ENCODE measurements around the gene IYD.

Gene IYD, protein sequence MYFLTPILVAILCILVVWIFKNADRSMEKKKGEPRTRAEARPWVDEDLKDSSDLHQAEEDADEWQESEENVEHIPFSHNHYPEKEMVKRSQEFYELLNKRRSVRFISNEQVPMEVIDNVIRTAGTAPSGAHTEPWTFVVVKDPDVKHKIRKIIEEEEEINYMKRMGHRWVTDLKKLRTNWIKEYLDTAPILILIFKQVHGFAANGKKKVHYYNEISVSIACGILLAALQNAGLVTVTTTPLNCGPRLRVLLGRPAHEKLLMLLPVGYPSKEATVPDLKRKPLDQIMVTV

DNA sequence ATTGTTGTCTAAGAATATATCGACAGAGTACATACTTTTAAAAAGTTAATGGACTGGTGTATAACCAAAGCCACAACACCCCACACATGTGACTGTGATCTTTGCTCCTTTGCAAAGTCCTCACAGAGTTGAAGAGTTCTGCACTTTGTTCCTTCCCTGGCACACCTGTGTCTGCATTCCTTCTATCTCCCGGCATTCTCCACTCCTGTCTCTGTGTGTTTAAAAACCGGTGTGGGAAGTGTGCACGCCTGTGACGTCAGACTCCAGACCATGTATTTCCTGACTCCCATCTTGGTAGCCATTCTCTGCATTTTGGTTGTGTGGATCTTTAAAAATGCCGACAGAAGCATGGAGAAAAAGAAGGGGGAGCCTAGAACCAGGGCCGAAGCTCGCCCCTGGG, at the start of gene IYD:
Gene IYD (plus strand): TSS at position 251 of the 400 bp plus-strand sequence. CDS start 20 bp downstream, at position 271.
- no peak for DNase-seq (ENCODE audit: low spot score)

DNA sequence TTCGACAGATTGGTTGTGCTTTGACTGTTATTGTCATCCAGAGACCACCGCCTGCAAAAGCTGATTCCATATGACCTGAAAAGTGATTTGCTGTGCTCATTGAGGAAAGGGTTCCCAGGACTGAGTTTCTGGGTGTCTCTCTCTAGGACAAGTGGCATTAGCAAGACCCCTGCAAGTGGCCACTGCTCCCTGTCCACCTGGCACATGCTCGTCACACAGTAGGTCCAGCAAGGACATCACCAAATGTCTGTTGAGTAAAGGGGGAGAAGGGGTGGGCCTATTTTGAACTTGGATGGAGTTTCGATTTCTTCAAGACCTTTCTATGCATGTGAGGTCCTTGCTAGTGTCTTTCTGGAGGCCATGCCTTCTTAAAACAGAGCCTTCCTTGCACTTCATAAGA, 48.9 kb upstream of the IYD start:
- DNase-seq (ENCODE audit: low spot score), result no peak

DNA sequence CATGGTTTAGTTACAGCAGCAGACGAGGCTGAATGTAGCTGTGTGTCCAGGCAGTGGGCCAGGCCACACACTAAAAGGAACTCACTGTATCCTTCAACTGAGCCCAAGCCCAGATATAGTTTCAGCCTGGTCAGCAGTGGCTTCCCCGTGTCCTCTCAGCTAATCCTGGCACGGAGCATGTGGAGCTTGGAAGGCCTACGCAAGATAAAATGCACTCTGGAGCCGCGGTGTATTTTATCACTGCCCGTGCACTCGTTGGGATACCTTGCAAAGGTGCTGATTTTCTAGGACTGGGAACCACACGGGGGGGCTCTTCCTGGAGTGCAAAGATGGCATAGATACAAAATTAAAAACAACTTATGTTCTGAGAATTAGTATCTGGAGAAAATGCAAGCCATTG, 48.4 kb upstream of the IYD start:
- peak; percentile 46 for DNase-seq (ENCODE audit: low spot score)

DNA sequence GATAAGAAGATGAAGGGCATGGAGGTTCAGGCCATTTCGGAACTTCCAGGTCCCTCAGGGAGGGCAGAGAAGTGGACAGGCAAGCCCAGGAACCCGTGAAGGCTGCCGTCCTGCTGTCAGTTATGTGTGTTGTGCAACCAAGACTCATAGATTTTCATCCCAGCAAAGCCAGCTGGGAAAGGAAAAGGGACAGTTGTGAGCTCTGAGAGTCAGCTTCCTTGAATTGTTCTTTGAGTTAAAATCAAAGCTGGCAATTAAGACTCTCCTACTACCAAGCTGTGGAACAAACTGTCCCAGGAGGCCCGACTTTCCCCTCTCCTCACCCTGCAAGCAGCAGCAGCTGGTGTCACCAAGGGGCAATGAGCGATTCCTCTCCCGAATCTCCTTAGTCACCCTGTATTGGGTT, 46.3 kb upstream of the IYD start:
- no peak for DNase-seq (ENCODE audit: low spot score)

DNA sequence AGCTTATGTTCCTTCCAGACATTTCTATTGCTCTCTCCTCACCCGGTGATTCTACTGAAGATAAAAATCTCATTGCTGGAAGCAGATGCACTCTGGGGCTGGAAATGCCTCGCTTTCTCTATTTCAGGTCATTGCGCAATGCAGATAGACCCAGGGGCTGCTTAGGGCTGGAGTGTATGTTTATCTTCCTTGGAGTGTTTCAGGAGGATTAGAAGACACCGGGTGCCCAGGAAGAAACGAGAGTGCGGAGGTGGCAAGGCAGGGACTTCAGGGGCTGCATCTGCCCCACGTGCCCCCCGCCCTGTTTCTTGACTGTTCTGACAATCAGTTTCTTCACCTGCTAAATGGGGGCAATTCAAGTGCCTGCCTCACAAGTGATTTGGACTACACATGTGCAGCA, 45.6 kb upstream of the IYD start:
- DNase-seq (ENCODE audit: low spot score), result no peak

DNA sequence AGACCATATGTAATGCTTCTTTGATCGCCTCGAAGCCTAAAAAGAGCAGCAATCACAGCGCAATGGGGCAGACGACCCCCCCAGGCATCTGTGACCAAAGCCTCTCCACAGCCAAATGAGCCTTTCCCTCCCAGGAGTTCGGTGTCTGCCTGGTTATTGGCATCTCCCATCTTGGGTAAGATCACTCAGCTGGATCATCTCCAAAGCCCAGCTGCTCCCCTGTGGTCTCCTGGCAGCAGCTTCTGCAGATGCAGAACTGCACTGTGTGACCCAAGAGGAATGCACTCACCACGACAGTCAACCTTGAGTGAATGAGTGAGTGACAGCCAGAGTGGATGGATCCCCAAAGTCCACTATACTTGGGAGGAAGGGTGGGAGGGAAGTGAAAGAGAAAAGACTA, 44.8 kb upstream of the IYD start:
- DNase-seq (ENCODE audit: low spot score), result no peak

DNA sequence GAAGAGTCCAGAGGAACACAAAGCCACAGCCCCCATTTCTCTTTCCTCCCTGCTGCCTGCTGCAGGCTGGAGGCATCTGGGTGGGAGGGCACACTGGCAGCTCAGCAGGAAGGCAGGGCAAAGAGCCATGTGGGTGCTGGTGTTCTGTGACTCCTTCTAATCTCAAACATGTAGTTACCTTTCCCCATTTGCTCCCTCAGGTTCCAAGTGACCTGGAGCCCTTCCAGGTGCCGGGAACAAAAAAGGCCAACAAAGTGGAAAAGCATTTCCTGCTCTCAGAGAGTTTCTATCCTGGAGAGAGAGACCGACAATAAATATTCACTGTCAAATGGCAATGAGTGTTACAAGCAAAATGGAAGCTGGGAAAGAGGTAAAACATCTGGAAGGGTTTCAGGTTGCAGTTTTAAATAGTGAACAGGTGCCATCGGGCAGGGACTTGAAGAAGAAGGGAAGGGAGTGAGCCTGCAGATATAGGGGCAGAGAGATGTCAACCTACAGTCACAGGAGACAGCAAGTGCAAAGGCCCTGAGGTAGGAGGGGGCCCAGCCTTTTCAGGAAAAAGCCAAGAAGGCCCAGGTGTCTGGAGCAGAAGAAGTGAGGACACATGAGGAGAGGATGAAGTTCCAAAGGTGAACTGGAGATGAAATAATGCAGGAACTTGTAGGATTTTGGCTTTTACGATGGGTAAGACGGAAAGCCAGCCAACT, 43.6 kb upstream of the IYD start:
- no peak for DNase-seq (ENCODE audit: low spot score)

DNA sequence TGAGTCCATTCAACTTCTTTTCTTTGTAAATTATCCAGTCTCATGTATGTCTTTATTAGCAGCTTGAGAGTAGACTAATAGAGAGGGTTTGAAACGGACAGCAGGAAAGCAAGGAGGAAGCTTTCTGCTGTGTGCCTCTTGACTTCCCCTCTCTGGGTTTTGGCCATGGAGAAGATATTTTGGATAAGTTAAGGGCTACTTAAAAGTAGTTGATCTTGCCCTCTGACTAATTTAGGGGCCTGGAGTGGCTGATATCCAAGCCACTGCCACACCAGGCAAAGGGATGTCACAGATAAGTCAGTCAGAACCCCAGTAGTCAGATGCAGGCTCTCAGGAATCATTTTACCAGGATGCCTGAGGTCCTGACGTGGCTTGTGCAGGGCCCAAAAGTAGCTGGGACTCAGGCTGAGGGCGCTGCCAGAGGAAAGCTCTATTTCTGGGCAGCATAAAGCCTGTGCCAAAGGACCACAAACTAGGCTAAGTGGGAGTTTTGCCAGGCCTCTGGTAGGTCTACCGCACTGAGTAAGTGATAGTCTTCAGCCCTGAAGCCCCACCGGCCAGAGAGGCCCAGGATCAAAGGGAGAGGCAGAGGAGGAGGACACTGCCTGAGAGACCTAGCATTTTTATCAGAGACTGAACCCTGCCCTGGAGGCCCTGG, 41.6 kb upstream of the IYD start:
- DNase-seq (ENCODE audit: low spot score), result no peak

DNA sequence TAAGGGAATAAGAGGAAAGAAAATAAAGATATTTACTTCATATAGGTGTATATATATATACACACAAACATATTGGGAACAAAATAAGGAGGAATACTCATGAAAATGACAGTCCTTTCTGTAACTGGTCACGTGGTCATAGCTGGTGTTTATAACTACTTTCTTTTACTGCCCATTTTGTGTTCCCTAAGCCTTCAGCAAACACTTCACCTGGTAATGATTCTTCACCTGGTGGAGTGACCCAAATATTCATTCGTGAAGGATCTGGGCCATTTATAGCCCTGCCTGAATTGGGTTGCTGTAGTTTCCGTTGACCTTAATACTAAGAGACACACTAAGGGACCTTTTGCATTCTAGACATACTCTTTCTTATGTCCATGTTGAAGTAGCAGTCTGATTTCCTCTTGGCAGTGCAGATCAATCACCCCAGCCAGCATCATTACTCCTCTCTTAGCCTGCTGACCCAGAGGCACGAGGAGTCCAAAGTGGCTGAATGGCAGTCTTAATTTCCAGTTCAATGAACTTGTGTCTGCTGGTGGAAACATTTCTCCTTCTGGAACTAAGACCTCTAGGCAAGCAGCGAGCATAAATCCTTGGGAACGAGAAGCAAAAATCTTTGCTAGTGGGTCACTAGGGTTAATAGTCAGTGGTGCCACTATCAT, 39.9 kb upstream of the IYD start:
- DNase-seq (ENCODE audit: low spot score), result no peak

DNA sequence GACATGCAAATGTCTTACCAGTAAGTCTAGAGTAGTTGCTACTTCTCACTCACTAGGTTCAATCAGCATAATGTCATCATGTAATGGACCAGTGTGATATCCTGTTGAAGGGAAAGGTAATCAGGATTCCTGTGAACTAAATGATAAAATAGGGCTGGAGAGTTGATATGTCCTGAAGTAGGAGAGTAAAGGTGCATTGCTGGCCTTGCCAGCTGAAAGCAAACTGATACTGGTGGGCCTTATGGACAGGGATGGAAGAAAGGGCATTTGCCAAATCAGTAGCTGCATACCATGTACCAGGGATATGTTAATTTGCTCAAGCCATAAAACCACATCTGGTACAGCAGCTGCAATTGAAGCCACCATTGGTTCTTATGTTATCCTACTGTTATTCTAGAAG, 37.5 kb upstream of the IYD start:
- no peak for DNase-seq (ENCODE audit: low spot score)

DNA sequence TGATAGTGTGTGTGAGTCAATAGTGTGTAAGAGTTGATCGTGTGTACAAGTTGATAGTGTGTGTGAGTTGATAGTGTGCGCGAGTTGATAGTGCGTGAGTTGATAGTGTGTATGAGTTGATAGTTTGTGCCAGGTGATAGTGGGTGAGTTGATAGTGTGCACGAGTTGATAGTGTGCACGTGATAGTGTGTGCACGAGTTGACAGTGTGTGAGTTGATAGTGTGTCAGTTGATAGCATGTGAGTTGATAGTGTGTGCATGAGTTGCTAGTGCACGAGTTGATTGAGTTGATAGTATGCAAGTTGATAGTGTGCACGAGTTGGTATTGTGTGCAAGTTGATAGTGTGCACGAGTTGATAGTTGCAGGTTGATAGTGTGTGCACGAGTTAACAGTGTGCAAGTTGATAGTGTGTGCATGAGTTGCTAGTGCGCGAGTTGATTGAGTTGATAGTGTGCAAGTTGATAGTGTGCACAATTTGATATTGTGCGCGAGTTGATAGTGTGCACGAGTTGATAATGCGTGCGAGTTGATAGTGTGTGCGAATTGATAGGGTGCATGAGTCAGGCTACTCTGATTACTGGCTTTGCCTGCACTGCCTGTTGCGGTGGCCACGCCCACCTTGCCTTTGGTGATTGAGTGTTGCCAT, 35.8 kb upstream of the IYD start:
- no peak for DNase-seq (ENCODE audit: low spot score)

DNA sequence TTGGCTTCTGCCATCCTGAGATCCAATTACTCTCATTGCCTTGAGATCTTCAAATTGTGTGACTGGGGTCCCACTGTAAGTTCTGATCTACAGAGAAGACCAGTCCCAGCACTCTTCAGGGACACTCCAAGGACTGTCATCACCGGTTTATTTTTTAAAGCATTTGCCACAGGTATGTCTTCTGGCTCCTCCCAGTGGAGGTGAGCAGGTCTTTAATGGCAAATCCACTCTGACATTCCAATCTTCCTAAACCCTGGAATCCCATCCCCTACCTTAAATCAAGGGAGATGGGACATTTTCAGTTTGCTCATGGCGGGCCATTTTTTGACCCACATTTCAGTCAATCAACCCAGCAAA, 35.2 kb upstream of the IYD start:
- DNase-seq (ENCODE audit: low spot score), result no peak

DNA sequence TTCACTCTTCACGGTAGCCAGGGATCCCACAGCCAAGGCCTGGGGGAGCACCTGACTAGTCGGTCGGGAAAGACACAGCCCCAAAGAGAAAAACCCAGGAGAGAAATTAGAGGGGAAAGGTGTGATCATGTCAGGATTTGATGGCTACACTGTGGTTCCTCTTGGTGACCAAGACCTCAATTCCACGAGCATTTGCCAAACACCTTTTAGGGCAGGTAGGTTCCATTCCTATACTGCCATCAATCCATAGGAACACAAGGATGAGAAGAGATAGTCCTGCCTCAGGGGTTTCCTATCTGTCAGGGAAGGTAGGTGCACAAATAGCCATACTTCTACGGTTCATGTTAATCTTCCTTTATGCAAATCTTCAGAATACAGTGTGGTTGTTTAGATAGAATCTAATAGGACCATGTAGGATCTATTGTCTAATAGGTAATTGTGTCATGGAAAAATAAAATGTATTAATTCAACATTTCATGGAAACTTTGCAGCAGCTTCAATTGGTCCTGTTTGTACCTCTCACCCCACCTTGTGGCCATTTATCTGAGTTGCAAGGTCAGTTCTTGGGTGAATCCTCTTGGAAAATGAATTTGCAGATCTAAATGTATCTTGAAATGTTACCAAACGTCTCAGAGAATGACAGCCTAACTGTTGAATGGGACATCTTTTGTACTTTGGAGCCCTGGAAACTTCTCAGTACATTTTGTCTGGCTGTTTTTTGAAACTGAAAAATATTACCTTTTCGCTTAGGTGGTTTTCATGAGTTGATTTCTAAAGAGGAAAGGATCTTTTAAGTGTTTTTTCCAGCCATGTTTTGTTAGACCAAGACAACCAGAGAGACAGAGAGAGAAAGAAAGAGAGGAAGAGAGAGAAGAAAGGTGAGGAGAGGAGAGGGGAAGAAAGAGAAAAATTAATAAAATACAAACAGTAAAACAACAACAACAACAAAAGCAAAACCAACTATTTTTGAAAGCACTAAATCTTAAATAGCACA, 33.7 kb upstream of the IYD start:
- DNase-seq (ENCODE audit: low spot score), result peak; percentile 46

DNA sequence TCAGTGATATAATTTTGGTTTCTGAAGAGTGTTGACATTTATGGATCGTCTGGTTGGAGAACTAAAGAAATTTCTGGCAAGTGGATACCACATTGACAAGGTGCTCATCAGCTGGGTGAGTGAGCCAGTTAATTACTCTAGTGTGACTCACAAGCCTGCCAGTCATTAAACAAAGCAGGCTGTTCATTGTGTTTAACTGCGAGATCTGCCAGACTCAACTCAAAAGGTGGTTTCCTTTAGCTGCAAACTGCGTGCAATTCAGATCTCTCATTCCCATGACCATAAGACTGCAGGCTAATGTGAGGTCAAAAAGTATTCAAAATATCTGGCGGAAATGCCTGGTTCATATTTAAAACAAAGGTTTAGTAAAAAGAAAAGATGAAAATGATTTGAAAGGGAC, 32.5 kb upstream of the IYD start:
- no peak for DNase-seq (ENCODE audit: low spot score)

DNA sequence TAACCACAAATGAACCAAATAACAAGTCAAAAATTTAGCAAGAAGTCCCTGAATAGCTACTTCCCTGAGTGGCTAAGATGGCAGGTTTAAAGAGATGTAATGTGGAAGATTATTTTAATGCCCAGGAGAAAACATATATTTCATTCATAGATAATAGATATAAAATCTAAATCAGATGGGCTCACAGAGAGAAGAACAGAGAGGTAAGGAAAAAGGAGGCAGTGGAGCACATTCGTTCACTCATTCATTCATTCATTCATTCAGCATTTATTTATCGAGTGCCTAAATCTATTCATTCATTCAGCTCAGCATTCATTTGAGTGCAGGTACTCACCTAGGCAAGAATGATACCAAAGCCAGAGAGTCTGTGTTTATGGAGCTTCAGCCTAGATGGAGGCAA, 32.1 kb upstream of the IYD start:
- no peak for DNase-seq (ENCODE audit: low spot score)

DNA sequence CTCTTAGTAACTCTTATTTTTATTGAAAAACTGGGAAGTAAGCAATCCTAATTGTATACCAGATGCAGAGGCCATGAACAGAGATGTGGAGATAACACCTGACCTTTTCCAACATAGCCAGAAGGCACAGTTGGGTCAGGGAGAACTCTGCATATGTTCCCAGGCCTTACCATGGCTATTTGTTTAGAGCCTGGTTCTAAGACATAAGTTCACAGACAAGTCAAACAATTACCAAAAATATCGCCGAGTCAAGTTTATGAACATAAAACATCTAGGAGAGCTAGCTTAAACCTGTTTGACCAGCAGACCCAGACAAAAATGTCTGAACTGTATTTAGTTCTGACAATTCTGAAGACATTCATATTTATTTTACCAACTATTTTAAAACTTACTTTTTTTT, 26.7 kb upstream of the IYD start:
- no peak for DNase-seq (ENCODE audit: low spot score)

DNA sequence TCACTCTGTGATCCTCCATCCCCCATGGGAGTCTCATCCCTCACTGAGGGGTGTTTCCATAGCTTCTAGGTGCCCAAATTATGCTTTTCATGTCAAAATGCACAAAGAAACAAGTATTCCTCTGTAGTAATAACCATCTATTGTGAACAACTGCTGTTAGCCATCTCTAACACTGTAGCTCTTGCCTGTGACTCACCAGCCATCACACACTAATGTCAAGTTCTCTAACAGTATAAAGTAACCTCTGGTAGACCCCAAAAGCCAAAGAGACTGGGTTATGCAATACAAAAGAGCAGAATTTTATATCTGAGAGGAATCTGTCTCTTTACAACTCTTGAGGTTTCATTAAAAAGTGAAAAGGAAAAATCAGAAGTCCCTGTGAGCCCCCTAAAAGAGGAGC, 25.4 kb upstream of the IYD start:
- DNase-seq (ENCODE audit: low spot score), result no peak

DNA sequence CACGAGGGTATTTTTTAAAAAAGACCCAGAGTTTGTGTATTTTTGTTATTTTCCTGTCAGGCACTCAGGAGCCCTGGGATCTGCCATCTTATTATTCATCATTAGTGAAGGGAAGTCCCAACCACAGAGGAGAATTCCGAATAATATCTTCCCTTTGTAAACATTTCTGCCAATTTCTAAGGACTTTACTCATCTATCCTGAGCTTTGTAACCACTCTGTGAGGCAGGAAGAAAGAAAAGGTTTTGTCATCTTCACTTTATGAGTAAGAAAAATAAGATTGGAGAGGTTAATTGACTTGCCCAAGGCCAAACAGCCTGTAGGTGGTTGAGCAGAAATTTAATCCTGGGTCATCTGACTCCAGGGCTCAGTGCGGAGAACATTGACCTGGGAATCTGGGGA, 23.0 kb upstream of the IYD start:
- DNase-seq (ENCODE audit: low spot score), result no peak

DNA sequence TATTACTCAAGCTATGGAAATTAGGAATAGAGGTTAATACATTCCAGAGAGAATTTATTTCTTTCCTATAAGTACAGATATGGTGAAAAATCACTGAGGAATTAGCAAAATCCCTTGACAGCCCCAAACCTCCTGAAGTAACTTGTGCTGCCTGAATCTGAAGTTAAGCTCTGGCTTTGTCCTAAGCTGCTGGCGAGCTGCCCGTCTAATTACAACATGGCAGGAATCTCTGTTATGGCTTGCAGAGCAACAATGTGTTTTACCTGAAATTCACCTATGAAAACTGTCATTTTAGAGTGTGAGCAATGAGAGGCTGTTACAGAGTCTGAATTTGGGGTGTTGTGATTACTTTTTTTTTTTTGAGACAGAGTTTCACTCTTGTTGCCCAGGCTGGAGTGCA, 22.5 kb upstream of the IYD start:
- DNase-seq (ENCODE audit: low spot score), result no peak

DNA sequence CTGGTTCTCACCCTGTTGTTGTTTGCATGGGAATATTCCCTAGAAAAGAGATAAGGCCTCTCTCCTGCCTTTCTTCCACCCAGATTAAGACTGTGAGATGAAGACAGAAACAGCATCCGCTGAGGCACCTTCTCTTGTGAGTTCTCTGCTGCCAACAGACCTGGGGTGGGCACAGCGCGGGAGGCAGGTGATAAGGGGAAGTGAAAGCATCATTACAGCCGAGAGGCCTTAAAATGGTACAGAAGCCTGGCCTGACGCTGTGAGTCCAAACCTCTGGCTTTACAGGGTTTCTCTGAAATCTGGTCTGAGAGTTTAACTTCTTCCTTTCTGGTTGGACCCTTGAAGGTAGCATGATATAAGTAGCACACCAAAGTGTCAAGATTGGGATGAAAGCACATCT, 21.0 kb upstream of the IYD start:
- DNase-seq (ENCODE audit: low spot score), result no peak

DNA sequence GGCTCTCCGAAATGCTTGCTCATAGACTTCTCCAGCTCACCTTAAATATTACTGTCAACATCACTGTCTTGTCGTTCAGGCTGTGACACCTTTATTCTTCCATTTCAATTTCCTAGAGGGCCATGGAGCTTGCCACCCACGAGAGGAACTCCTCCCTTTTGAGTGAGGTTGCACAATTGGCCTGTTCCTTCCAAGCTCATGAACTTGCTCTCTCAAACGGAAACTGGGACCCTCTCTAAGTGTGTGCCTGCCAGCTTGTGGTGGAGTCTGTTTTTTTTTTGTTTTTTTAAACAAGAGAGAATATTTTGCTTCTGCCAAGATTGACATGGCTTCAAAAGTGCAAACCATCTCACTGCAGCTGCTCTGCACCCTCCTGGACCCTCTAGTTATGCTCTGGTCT, 19.3 kb upstream of the IYD start:
- DNase-seq (ENCODE audit: low spot score), result no peak

All from globus pallidus (tissue), 1 donor.